HepG2 (cell line): ENCODE measurements around the gene GDPD4. TPM values are rescaled to one million over a fixed set of nuclear protein-coding genes. Genes with fewer than 3 reads are reported as not detected.

Source experiments
- ATAC-seq: fragments of 200-7000 bp; cut with Tn5 transposase; 3 replicates; pipeline ENCODE4 v1.9.1; 2020; ENCODE audit warnings: mild to moderate bottlenecking, moderate library complexity
- BruUV-seq: library from RNA; stranded (reverse); fragments of 400-500 nt; replicated peaks from 2 replicates; lab custom pipeline; 2021; lab: Mats Ljungman, UMichigan
- CTCF ChIA-PET: fragments of 300-600 bp; formaldehyde crosslinking; extraction: SDS; loops from one replicate; lab custom pipeline; 2021; ENCODE audit warnings: low total read pairs, inconsistent platforms, low intra/inter-chr PET ratio; lab: Yijun Ruan, JAX
- POLR2A ChIA-PET: fragments of 350-600 bp; sonication (Branson Sonifier 250); formaldehyde crosslinking; loops from one replicate; lab custom pipeline; 2020; ENCODE audit warnings: antibody characterized with exemption, inconsistent platforms; lab: Yijun Ruan, JAX
- DNase-seq: peaks from one replicate; pipeline ENCODE4 v3.0.0-alpha.2; 2015; ENCODE audit warnings: low spot score
- FAIRE-seq: peaks from 3 replicates; lab custom pipeline; 2011; peaks lifted over from hg19 to GRCh38; lab: Jason Lieb, UNC
- H2AFZ ChIP-seq: one replicate; pipeline ENCODE4 v1.6.1; 2011; ENCODE audit warnings: low read length, inconsistent platforms
- H3K27ac ChIP-seq: fragments of 300-600 bp; 3 replicates; pipeline ENCODE4 v1.8.0; 2011; ENCODE audit warnings: mixed run types, mild to moderate bottlenecking, mixed read lengths, low read length, inconsistent platforms; ENCODE audit not compliant: insufficient read depth; ENCODE audit errors: extremely low read length
- H3K27me3 ChIP-seq, 2 experiments: fragments of 200-600 bp in 1 of 2; 2 replicates in 1 of 2; 3 replicates in 1 of 2; pipeline versions ENCODE4 v1.6.0 to v1.8.0; 2011; ENCODE audit warnings: low read length in 2 of 2, mild to moderate bottlenecking in 2 of 2, moderate library complexity in 2 of 2, inconsistent platforms in 1 of 2; ENCODE audit not compliant: insufficient read depth in 2 of 2, control insufficient read depth in 1 of 2
- H3K36me3 ChIP-seq, 2 experiments: fragments of 200-600 bp in 1 of 2; replicated peaks in 1 of 2; 2 replicates in 1 of 2; 3 replicates in 1 of 2; pipeline versions ENCODE4 v1.5.1 to v1.8.0; 2011; ENCODE audit warnings: low read length in 2 of 2, inconsistent platforms in 1 of 2; ENCODE audit not compliant: insufficient read depth in 2 of 2, control insufficient read depth in 1 of 2
- H3K4me1 ChIP-seq: 2 replicates; pipeline ENCODE4 v1.5.1; 2012; ENCODE audit warnings: low read length, inconsistent platforms; ENCODE audit not compliant: insufficient read depth
- H3K4me2 ChIP-seq: 2 replicates; pipeline ENCODE4 v1.6.0; 2011; ENCODE audit warnings: low read depth, low read length, inconsistent platforms
- H3K4me3 ChIP-seq, 3 experiments: fragments of 200-600 bp in 1 of 3; sonication (generic), shearing (Covaris generic) in 1 of 3; replicated peaks in 1 of 3; 2 replicates each; pipeline ENCODE4 v1.5.1; 2011 to 2016; ENCODE audit warnings: low read length in 3 of 3, inconsistent platforms in 2 of 3, low read depth in 2 of 3, mild to moderate bottlenecking in 2 of 3, control low read depth in 1 of 3, mixed read lengths in 1 of 3; ENCODE audit not compliant: insufficient read depth in 1 of 3
- H3K79me2 ChIP-seq: one replicate; pipeline ENCODE4 v1.6.1; 2011; ENCODE audit warnings: low read length, inconsistent platforms; ENCODE audit not compliant: insufficient read depth
- H3K9ac ChIP-seq: 2 replicates; pipeline ENCODE4 v1.6.0; 2011; ENCODE audit warnings: mild to moderate bottlenecking, low read depth, low read length, inconsistent platforms; ENCODE audit not compliant: insufficient read depth
- H3K9me3 ChIP-seq: 2 replicates; pipeline ENCODE4 v1.5.1; 2012; ENCODE audit warnings: mild to moderate bottlenecking, low read length
- H4K20me1 ChIP-seq: 2 replicates; pipeline ENCODE4 v1.6.0; 2011; ENCODE audit warnings: inconsistent platforms, mild to moderate bottlenecking, low read length, moderate library complexity; ENCODE audit not compliant: insufficient read depth
- EZH2 ChIP-seq: conservative IDR thresholded peaks from 2 replicates; pipeline ENCODE4 v1.6.1; 2012; ENCODE audit warnings: mild to moderate bottlenecking, low read depth, low read length, moderate library complexity
- HMG20A ChIP-seq: IDR thresholded peaks from 2 replicates; pipeline ENCODE4 v1.6.1; 2016; ENCODE audit warnings: borderline replicate concordance
- IKZF4 ChIP-seq: sonication (generic); formaldehyde crosslinking; IDR thresholded peaks from 2 replicates; pipeline ENCODE4 v1.5.1; 2020; ENCODE audit warnings: borderline replicate concordance, mild to moderate bottlenecking, low read depth, missing genetic modification reagents; ENCODE audit errors: not compliant biosample characterization
- JUND ChIP-seq: sonication (generic); formaldehyde crosslinking; IDR thresholded peaks from 2 replicates; pipeline ENCODE4 v1.8.0; 2022; ENCODE audit warnings: mild to moderate bottlenecking, missing genetic modification reagents
- RBAK ChIP-seq: sonication (generic); formaldehyde crosslinking; IDR thresholded peaks from 2 replicates; pipeline ENCODE4 v1.5.1; 2020; ENCODE audit warnings: mild to moderate bottlenecking, missing genetic modification reagents
- ZC3H4 ChIP-seq: sonication (generic); formaldehyde crosslinking; IDR thresholded peaks from 2 replicates; pipeline ENCODE4 v1.4.0; 2020; ENCODE audit warnings: missing genetic modification reagents, borderline replicate concordance
- ZMYM2 ChIP-seq: sonication (generic); formaldehyde crosslinking; IDR thresholded peaks from 2 replicates; pipeline ENCODE4 v1.8.0; 2022; ENCODE audit warnings: mild to moderate bottlenecking, missing genetic modification reagents
- ZNF383 ChIP-seq: sonication (generic); formaldehyde crosslinking; IDR thresholded peaks from 2 replicates; pipeline ENCODE4 v1.4.0; 2020; ENCODE audit warnings: missing genetic modification reagents, mild to moderate bottlenecking, borderline replicate concordance
- ZNF775 ChIP-seq: sonication (generic); formaldehyde crosslinking; IDR thresholded peaks from 2 replicates; pipeline ENCODE4 v1.4.0; 2020; ENCODE audit warnings: missing genetic modification reagents, mild to moderate bottlenecking, moderate library complexity, borderline replicate concordance
- WGBS: methylation state at CpG from one replicate; pipeline ENCODE4 v1.1.6; 2017; ENCODE audit warnings: low lambda C conversion rate; 5-methylcytosine and 5-hydroxymethylcytosine counted together
- in situ Hi-C: cut with HindIII; loops from 2 replicates; pipeline ENCODE4 v1.10.0; 2017; ENCODE audit warnings: low pct_unique_long_range_greater_than_20kb; ENCODE audit not compliant: extremely low pct_ligation_motif_present
- intact Hi-C: fragments of 100-400 bp; cut with micrococcal nuclease; formaldehyde crosslinking; loops from one replicate; pipeline ENCODE4 v1.10.0; 2022; ENCODE audit not compliant: unreplicated experiment
- polyA plus RNA-seq, 8 experiments: library from polyadenylated mRNA; depleted of rRNA in 3 of 8; stranded (reverse) in 7 of 8; unstranded in 1 of 8; fragments of >200 nt; fragmentation: Illumina TruSeq in 4 of 8; extraction: Trizol in 4 of 8; gene quantifications; 2 replicates each; pipeline versions ENCODE4 v1.2.1 to v1.2.3, GENCODE V29; 2011 to 2016; ENCODE audit warnings: low read depth in 4 of 8, missing spikeins in 1 of 8, mixed read lengths in 1 of 8; ENCODE audit not compliant: insufficient read depth in 1 of 8
- total RNA-seq, 5 experiments: library from RNA; depleted of rRNA; stranded (reverse); fragments of >200 nt; fragmentation: Illumina TruSeq; extraction: Trizol; gene quantifications; 2 replicates each; pipeline ENCODE4 v1.2.3, GENCODE V29; 2016; ENCODE audit warnings: low read depth in 1 of 5

The GDPD4 gene
- total and polyA plus RNA-seq, 2 of the 13 experiments (the other 11 are each of a cell fraction or from before 2014, with no cell fraction given) = not detected

- BruUV-seq = no TSS peak
- DNase-seq = no peak
- CTCF ChIA-PET = no interaction called here
These were observed 95.0 kb downstream of the GDPD4 start for GRCh38 chr11:77206264-77207018.

GRCh38 chr11:77205467-77206263 is 95.8 kb downstream of the GDPD4 start:
- ChIA-PET CTCF (no interaction called here), POLR2A (interaction anchor here (0.6 kb wide), 1 partner anchor 67 kb away, joined by 3 read pairs; no protein-coding TSS in a partner anchor)
- in situ Hi-C loops = no loop called here
- Histone ChIP-seq H3K4me2 (no peak overlapping the region), H3K9ac (no peak overlapping the region), H2AFZ (no peak overlapping the region), H3K4me3 (no peak overlapping the region), H4K20me1 (no peaks in the 10 kb centered on the region), H3K36me3 (no peaks in the 10 kb centered on the region), H3K27ac (no peak overlapping the region), H3K27me3 (no peaks in the 10 kb centered on the region), H3K9me3 (no peaks in the 10 kb centered on the region), H3K4me1 (no peaks in the 10 kb centered on the region), H3K79me2 (no peaks in the 10 kb centered on the region)
- ATAC-seq = no peak
- intact Hi-C loops = no loop called here
- 87% methylated on average over 17 of the region's 30 CpGs for WGBS
- no peak for DNase-seq
- BruUV-seq = no TSS peak
- TF ChIP-seq JUND (CRISPR knock-in tag) (no peak), EZH2 (no peak), RBAK (CRISPR knock-in tag) (no peak)
- no peak for FAIRE-seq

More at GRCh38 chr11:77206264-77207018, 95.0 kb downstream of the GDPD4 start:
- WGBS = 84% methylated on average over 12 of the region's 13 CpGs
- H3K27me3 ChIP-seq = no peaks in the 10 kb centered on the region
- no peak overlapping the region for H3K4me2 ChIP-seq
- H3K79me2 ChIP-seq = no peaks in the 10 kb centered on the region
- H3K4me1 ChIP-seq = 0 out of 2 replicates have a peak, but pooled peaks cover 3% of the 10 kb centered on the region
- TF ChIP-seq ZMYM2 = no peak
- TF ChIP-seq ZC3H4 (CRISPR knock-in tag) = no peak
- no peak for TF ChIP-seq ZNF383 (CRISPR knock-in tag)
- TF ChIP-seq HMG20A = no peak
- no peak for TF ChIP-seq ZNF775 (CRISPR knock-in tag)
- TF ChIP-seq IKZF4 (CRISPR knock-in tag) = no peak
- in situ Hi-C loops (no loop called here), intact Hi-C loops (no loop called here)
- H3K27ac ChIP-seq = no peak overlapping the region
- no peak overlapping the region for H3K4me3 ChIP-seq
- H3K9me3 ChIP-seq = no peaks in the 10 kb centered on the region
- FAIRE-seq = no peak
- H3K36me3 ChIP-seq = no peaks in the 10 kb centered on the region
- no peak overlapping the region for H2AFZ ChIP-seq
- POLR2A ChIA-PET = interaction anchor here (0.6 kb wide), 1 partner anchor 67 kb away, joined by 3 read pairs; no protein-coding TSS in a partner anchor
- no peak overlapping the region for H3K9ac ChIP-seq
- no peak for ATAC-seq
- H4K20me1 ChIP-seq = no peaks in the 10 kb centered on the region
